SK-N-SH treated with all-trans-retinoic acid at 6 μM for 48 hours (cell line): ENCODE results near the gene TMUB2.
A peak's percentile ranks its signal among the peaks of the same experiment; 100 is the strongest.

Experiments used
- ATAC-seq: fragments of 200-7000 bp; cut with Tn5 transposase; 3 replicates; pipeline ENCODE4 v1.9.1; 2020; ENCODE audit warnings: mild to moderate bottlenecking, moderate library complexity
- ARNTL ChIP-seq: fragments of 450-650 bp; formaldehyde crosslinking; IDR thresholded peaks from 2 replicates; pipeline ENCODE4 v1.5.0; 2020; ENCODE audit warnings: low read depth, mild to moderate bottlenecking, moderate library complexity, borderline replicate concordance
- BACH2 ChIP-seq: fragments of 250-450 bp; sonication (Bioruptor Pico); IDR thresholded peaks from 2 replicates; pipeline ENCODE4 v1.9.0; 2021; ENCODE audit warnings: mild to moderate bottlenecking, borderline replicate concordance
- CREB5 ChIP-seq: fragments of 250-450 bp; sonication (Bioruptor Pico); IDR thresholded peaks from 2 replicates; pipeline ENCODE4 v1.5.1; 2020; ENCODE audit warnings: low read depth, mild to moderate bottlenecking, moderate library complexity
- CSDC2 ChIP-seq: fragments of 250-450 bp; sonication (Bioruptor Pico); IDR thresholded peaks from 2 replicates; pipeline ENCODE4 v1.5.0; 2020; ENCODE audit warnings: mild to moderate bottlenecking, moderate library complexity
- CSRNP3 ChIP-seq: fragments of 250-450 bp; sonication (Bioruptor Pico); IDR thresholded peaks from 2 replicates; pipeline ENCODE4 v1.5.1; 2021; ENCODE audit warnings: mild to moderate bottlenecking, moderate library complexity
- ESRRG ChIP-seq: fragments of 250-450 bp; sonication (Bioruptor Pico); IDR thresholded peaks from 2 replicates; pipeline ENCODE4 v1.6.1; 2021; ENCODE audit warnings: mild to moderate bottlenecking
- GLIS3 ChIP-seq: fragments of 250-450 bp; sonication (Bioruptor Pico); IDR thresholded peaks from 2 replicates; pipeline ENCODE4 v1.5.0; 2020; ENCODE audit warnings: mild to moderate bottlenecking, moderate library complexity
- ISL1 ChIP-seq: fragments of 250-450 bp; sonication (Bioruptor Pico); IDR thresholded peaks from 2 replicates; pipeline ENCODE4 v2.1.2; 2022; ENCODE audit warnings: mild to moderate bottlenecking, moderate library complexity
- OSR1 ChIP-seq: fragments of 250-450 bp; sonication (Bioruptor Pico); IDR thresholded peaks from 2 replicates; pipeline ENCODE4 v1.8.0; 2022; ENCODE audit warnings: moderate library complexity, mild to moderate bottlenecking, inconsistent platforms
- PATZ1 ChIP-seq: fragments of 250-450 bp; sonication (Bioruptor Pico); IDR thresholded peaks from 2 replicates; pipeline ENCODE4 v1.8.0; 2020; ENCODE audit warnings: mild to moderate bottlenecking, moderate library complexity, borderline replicate concordance
- POU6F1 ChIP-seq: fragments of 250-450 bp; sonication (Bioruptor Pico); IDR thresholded peaks from 2 replicates; pipeline ENCODE4 v1.8.0; 2021; ENCODE audit warnings: low read depth, mild to moderate bottlenecking, moderate library complexity, borderline replicate concordance
- PPARA ChIP-seq: fragments of 250-450 bp; sonication (Bioruptor Pico); IDR thresholded peaks from 2 replicates; pipeline ENCODE4 v1.5.0; 2020; ENCODE audit warnings: mild to moderate bottlenecking, borderline replicate concordance
- RARB ChIP-seq: fragments of 250-450 bp; sonication (Bioruptor Pico); IDR thresholded peaks from 2 replicates; pipeline ENCODE4 v1.8.0; 2021; ENCODE audit warnings: mild to moderate bottlenecking, moderate library complexity
- SNAI2 ChIP-seq: fragments of 250-450 bp; sonication (Bioruptor Pico); IDR thresholded peaks from 2 replicates; pipeline ENCODE4 v1.5.0; 2020; ENCODE audit warnings: mild to moderate bottlenecking, moderate library complexity
- TCF4 ChIP-seq: fragments of 250-450 bp; sonication (Bioruptor Pico); IDR thresholded peaks from 2 replicates; pipeline ENCODE4 v1.8.0; 2021; ENCODE audit warnings: mild to moderate bottlenecking, moderate library complexity, borderline replicate concordance
- TOX ChIP-seq: fragments of 250-450 bp; sonication (Bioruptor Pico); IDR thresholded peaks from 2 replicates; pipeline ENCODE4 v1.8.0; 2021; ENCODE audit warnings: mild to moderate bottlenecking, moderate library complexity, borderline replicate concordance
- ZC3H10 ChIP-seq: fragments of 250-450 bp; sonication (Bioruptor Pico); IDR thresholded peaks from 2 replicates; pipeline ENCODE4 v1.5.1; 2021; ENCODE audit warnings: mild to moderate bottlenecking, moderate library complexity
- ZFP3 ChIP-seq: fragments of 250-450 bp; sonication (Bioruptor Pico); IDR thresholded peaks from 2 replicates; pipeline ENCODE4 v1.5.0; 2020; ENCODE audit warnings: mild to moderate bottlenecking, moderate library complexity
- ZFP30 ChIP-seq: fragments of 450-650 bp; formaldehyde crosslinking; IDR thresholded peaks from 2 replicates; pipeline ENCODE4 v1.5.0; 2022; ENCODE audit warnings: mild to moderate bottlenecking, moderate library complexity
- ZNF565 ChIP-seq: fragments of 450-650 bp; formaldehyde crosslinking; conservative IDR thresholded peaks from 2 replicates; pipeline ENCODE4 v1.5.0; 2020; ENCODE audit warnings: low read depth, mild to moderate bottlenecking, moderate library complexity
- ZNF70 ChIP-seq: fragments of 450-650 bp; formaldehyde crosslinking; IDR thresholded peaks from 2 replicates; pipeline ENCODE4 v1.5.0; 2020; ENCODE audit warnings: mild to moderate bottlenecking, moderate library complexity
- ZNF8 ChIP-seq: fragments of 450-650 bp; formaldehyde crosslinking; IDR thresholded peaks from 2 replicates; pipeline ENCODE4 v1.5.0; 2020; ENCODE audit warnings: mild to moderate bottlenecking, moderate library complexity

Gene TMUB2

GRCh38 chr17:44207319-44207718, 20.5 kb downstream of the TMUB2 start:
- no peak for TF ChIP-seq CSRNP3 (CRISPR knock-in tag)
- TF ChIP-seq ZNF70 (CRISPR knock-in tag), result no peak
- no peak for TF ChIP-seq CSDC2
- TF ChIP-seq PPARA (CRISPR knock-in tag), result no peak
- no peak for TF ChIP-seq ARNTL
- TF ChIP-seq ZC3H10 (CRISPR knock-in tag), result no peak
- TF ChIP-seq POU6F1 (CRISPR knock-in tag), result no peak
- no peak for TF ChIP-seq RARB (CRISPR knock-in tag)
- TF ChIP-seq ZNF8 (CRISPR knock-in tag), result no peak
- no peak for TF ChIP-seq GLIS3 (CRISPR knock-in tag)
- TF ChIP-seq OSR1 (CRISPR knock-in tag), result no peak
- no peak for TF ChIP-seq ISL1 (CRISPR knock-in tag)
- TF ChIP-seq CREB5 (CRISPR knock-in tag), result no peak
- TF ChIP-seq SNAI2 (CRISPR knock-in tag), result no peak
- TF ChIP-seq TOX (CRISPR knock-in tag), result no peak
- TF ChIP-seq ZFP30 (CRISPR knock-in tag), result no peak
- no peak for TF ChIP-seq ESRRG (CRISPR knock-in tag)
- TF ChIP-seq ZFP3, result no peak
- no peak for TF ChIP-seq PATZ1 (CRISPR knock-in tag)
- ATAC-seq, result no peak

- TF ChIP-seq ZFP3, result no peak
- no peak for TF ChIP-seq ZFP30 (CRISPR knock-in tag)
- no peak for ATAC-seq
Observed at GRCh38 chr17:44207743-44208142, 21.0 kb downstream of the TMUB2 start.

GRCh38 chr17:44209786-44210341, 23.1 kb downstream of the TMUB2 start:
- TF ChIP-seq ESRRG (CRISPR knock-in tag) (no peak), BACH2 (CRISPR knock-in tag) (no peak), TOX (CRISPR knock-in tag) (no peak), ZNF70 (CRISPR knock-in tag) (no peak), ZNF565 (CRISPR knock-in tag) (no peak)
- ATAC-seq, result no peak

GRCh38 chr17:44210342-44211192, 23.8 kb downstream of the TMUB2 start:
- ATAC-seq, result peak; percentile 81
- no peak for TF ChIP-seq BACH2 (CRISPR knock-in tag)
- TF ChIP-seq ZNF8 (CRISPR knock-in tag), result no peak
- TF ChIP-seq PPARA (CRISPR knock-in tag), result no peak
- TF ChIP-seq ZFP3, result no peak
- TF ChIP-seq ZNF70 (CRISPR knock-in tag), result no peak
- no peak for TF ChIP-seq TCF4 (CRISPR knock-in tag)
- TF ChIP-seq SNAI2 (CRISPR knock-in tag), result no peak
- TF ChIP-seq ISL1 (CRISPR knock-in tag), result no peak
- no peak for TF ChIP-seq ZFP30 (CRISPR knock-in tag)
- no peak for TF ChIP-seq OSR1 (CRISPR knock-in tag)
- no peak for TF ChIP-seq CSDC2
- no peak for TF ChIP-seq RARB (CRISPR knock-in tag)
- no peak for TF ChIP-seq GLIS3 (CRISPR knock-in tag)
- TF ChIP-seq ZC3H10 (CRISPR knock-in tag), result no peak
- no peak for TF ChIP-seq ESRRG (CRISPR knock-in tag)
- TF ChIP-seq CSRNP3 (CRISPR knock-in tag), result no peak
- TF ChIP-seq ARNTL, result no peak
